ENCODE measurements around the gene MAST3. TPM values are rescaled to one million over a fixed set of nuclear protein-coding genes. Genes with fewer than 3 reads are reported as not detected.

The MAST3 gene
- total RNA-seq, 2 experiments from 2014 or later = 14.8 to 31.4 TPM

- Histone ChIP-seq H3K9me3 (ENCODE audit: low read length) (no peaks in the 10 kb centered on the region), H4K20me1 (ENCODE audit: insufficient read depth, low read length) (no peaks in the 10 kb centered on the region), H3K79me2 (ENCODE audit: insufficient read depth, low read depth, low read length) (no peaks in the 10 kb centered on the region), H3K36me3 (ENCODE audit: insufficient read depth, low read length) (peaks cover 52% of the 10 kb centered on the region), H3K4me3 (ENCODE audit: low read depth, low read length, poor library complexity, severe bottlenecking) (no peak overlapping the region), H3K4me1 (ENCODE audit: insufficient read depth, low read length, poor library complexity, severe bottlenecking) (no peaks in the 10 kb centered on the region), H3K27ac (ENCODE audit: low read depth, low read length, poor library complexity, severe bottlenecking) (no peak overlapping the region), H2AFZ (ENCODE audit: low read length) (no peak overlapping the region), H3K4me2 (ENCODE audit: low read length) (no peak overlapping the region), H3K9me2 (ENCODE audit: insufficient read depth, low read length) (no peaks in the 10 kb centered on the region)
- intact Hi-C loops (cut with micrococcal nuclease; ENCODE audit: unreplicated experiment) = no loop called here
- no peak for TF ChIP-seq EZH2phosphoT487 (IDR thresholded peaks at IDR 0.05; ENCODE audit: borderline replicate concordance, low read depth, low read length)
- no peak for TF ChIP-seq CTCF (conservative IDR thresholded peaks at IDR 0.05; ENCODE audit: low read length)
- BruUV-seq (replicated peaks) = no TSS peak
- POLR2A ChIA-PET = interaction anchor here (0.6 kb wide), 1 partner anchor 15 kb away, joined by 4 read pairs; the partner anchor contains the start of gene IL12RB1
- DNase-seq (ENCODE audit: low spot score) = no peak
- CTCF ChIA-PET (ENCODE audit: unreplicated experiment) = no interaction called here
Measured at GRCh38 chr19:18072335-18072734, 25.2 kb upstream of the MAST3 start.

GRCh38 chr19:18073197-18073596, 24.4 kb upstream of the MAST3 start:
- Histone ChIP-seq H3K4me3 (ENCODE audit: low read depth, low read length, poor library complexity, severe bottlenecking) (no peak overlapping the region), H3K9me2 (ENCODE audit: insufficient read depth, low read length) (no peaks in the 10 kb centered on the region), H3K4me1 (ENCODE audit: insufficient read depth, low read length, poor library complexity, severe bottlenecking) (no peaks in the 10 kb centered on the region), H3K4me2 (ENCODE audit: low read length) (no peak overlapping the region), H4K20me1 (ENCODE audit: insufficient read depth, low read length) (no peaks in the 10 kb centered on the region), H3K27ac (ENCODE audit: low read depth, low read length, poor library complexity, severe bottlenecking) (no peak overlapping the region), H3K79me2 (ENCODE audit: insufficient read depth, low read depth, low read length) (no peaks in the 10 kb centered on the region), H3K9me3 (ENCODE audit: low read length) (no peaks in the 10 kb centered on the region), H2AFZ (ENCODE audit: low read length) (no peak overlapping the region), H3K36me3 (ENCODE audit: insufficient read depth, low read length) (peaks cover 52% of the 10 kb centered on the region)
- POLR2A ChIA-PET = no interaction called here
- no peak for DNase-seq (ENCODE audit: low spot score)
- TF ChIP-seq CTCF (conservative IDR thresholded peaks at IDR 0.05; ENCODE audit: low read length) (no peak), EZH2phosphoT487 (IDR thresholded peaks at IDR 0.05; ENCODE audit: borderline replicate concordance, low read depth, low read length) (no peak)
- intact Hi-C loops (cut with micrococcal nuclease; ENCODE audit: unreplicated experiment) = no loop called here
- no TSS peak for BruUV-seq (replicated peaks)
- CTCF ChIA-PET (ENCODE audit: unreplicated experiment) = no interaction called here

GRCh38 chr19:18074192-18074591, 23.4 kb upstream of the MAST3 start:
- CTCF ChIA-PET (ENCODE audit: unreplicated experiment) = no interaction called here
- BruUV-seq (replicated peaks) = no TSS peak
- intact Hi-C loops (cut with micrococcal nuclease; ENCODE audit: unreplicated experiment) = no loop called here
- Histone ChIP-seq H3K9me2 (ENCODE audit: insufficient read depth, low read length) (no peaks in the 10 kb centered on the region), H3K9me3 (ENCODE audit: low read length) (no peaks in the 10 kb centered on the region), H3K36me3 (ENCODE audit: insufficient read depth, low read length) (peaks cover 50% of the 10 kb centered on the region), H3K4me1 (ENCODE audit: insufficient read depth, low read length, poor library complexity, severe bottlenecking) (no peaks in the 10 kb centered on the region), H3K4me2 (ENCODE audit: low read length) (no peak overlapping the region), H3K79me2 (ENCODE audit: insufficient read depth, low read depth, low read length) (no peaks in the 10 kb centered on the region), H2AFZ (ENCODE audit: low read length) (no peak overlapping the region), H4K20me1 (ENCODE audit: insufficient read depth, low read length) (no peaks in the 10 kb centered on the region), H3K27ac (ENCODE audit: low read depth, low read length, poor library complexity, severe bottlenecking) (no peak overlapping the region), H3K4me3 (ENCODE audit: low read depth, low read length, poor library complexity, severe bottlenecking) (no peak overlapping the region)
- TF ChIP-seq CTCF (conservative IDR thresholded peaks at IDR 0.05; ENCODE audit: low read length) (peak; percentile 33), EZH2phosphoT487 (IDR thresholded peaks at IDR 0.05; ENCODE audit: borderline replicate concordance, low read depth, low read length) (no peak)
- POLR2A ChIA-PET = no interaction called here
- no peak for DNase-seq (ENCODE audit: low spot score)
